Epithelial cell of esophagus (primary cell): Measurements from ENCODE around the gene OBSL1.

Experiments
- DNase-seq: peaks from one replicate; pipeline ENCODE4 v3.0.0; 2010; ENCODE audit warnings: low read depth
- H3K4me3 ChIP-seq: 2 replicates; pipeline ENCODE4 v1.5.1; 2011; ENCODE audit warnings: mild to moderate bottlenecking, low read length, control low read depth
- TF ChIP-seq, protein P1 (sequence below): IDR thresholded peaks from 2 replicates; pipeline ENCODE4 v1.5.1; 2011; ENCODE audit warnings: low read depth, mild to moderate bottlenecking, low read length, control low read depth, inconsistent platforms; ENCODE audit not compliant: insufficient read depth; ENCODE audit errors: missing control alignments

The OBSL1 gene

GRCh38 chr2:219573166-219573565, 1.8 kb upstream of the OBSL1 start:
- H3K4me3 ChIP-seq: no peak overlapping the region
- TF ChIP-seq, protein P1, sequence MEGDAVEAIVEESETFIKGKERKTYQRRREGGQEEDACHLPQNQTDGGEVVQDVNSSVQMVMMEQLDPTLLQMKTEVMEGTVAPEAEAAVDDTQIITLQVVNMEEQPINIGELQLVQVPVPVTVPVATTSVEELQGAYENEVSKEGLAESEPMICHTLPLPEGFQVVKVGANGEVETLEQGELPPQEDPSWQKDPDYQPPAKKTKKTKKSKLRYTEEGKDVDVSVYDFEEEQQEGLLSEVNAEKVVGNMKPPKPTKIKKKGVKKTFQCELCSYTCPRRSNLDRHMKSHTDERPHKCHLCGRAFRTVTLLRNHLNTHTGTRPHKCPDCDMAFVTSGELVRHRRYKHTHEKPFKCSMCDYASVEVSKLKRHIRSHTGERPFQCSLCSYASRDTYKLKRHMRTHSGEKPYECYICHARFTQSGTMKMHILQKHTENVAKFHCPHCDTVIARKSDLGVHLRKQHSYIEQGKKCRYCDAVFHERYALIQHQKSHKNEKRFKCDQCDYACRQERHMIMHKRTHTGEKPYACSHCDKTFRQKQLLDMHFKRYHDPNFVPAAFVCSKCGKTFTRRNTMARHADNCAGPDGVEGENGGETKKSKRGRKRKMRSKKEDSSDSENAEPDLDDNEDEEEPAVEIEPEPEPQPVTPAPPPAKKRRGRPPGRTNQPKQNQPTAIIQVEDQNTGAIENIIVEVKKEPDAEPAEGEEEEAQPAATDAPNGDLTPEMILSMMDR: no peak
- no peak for DNase-seq

DNA sequence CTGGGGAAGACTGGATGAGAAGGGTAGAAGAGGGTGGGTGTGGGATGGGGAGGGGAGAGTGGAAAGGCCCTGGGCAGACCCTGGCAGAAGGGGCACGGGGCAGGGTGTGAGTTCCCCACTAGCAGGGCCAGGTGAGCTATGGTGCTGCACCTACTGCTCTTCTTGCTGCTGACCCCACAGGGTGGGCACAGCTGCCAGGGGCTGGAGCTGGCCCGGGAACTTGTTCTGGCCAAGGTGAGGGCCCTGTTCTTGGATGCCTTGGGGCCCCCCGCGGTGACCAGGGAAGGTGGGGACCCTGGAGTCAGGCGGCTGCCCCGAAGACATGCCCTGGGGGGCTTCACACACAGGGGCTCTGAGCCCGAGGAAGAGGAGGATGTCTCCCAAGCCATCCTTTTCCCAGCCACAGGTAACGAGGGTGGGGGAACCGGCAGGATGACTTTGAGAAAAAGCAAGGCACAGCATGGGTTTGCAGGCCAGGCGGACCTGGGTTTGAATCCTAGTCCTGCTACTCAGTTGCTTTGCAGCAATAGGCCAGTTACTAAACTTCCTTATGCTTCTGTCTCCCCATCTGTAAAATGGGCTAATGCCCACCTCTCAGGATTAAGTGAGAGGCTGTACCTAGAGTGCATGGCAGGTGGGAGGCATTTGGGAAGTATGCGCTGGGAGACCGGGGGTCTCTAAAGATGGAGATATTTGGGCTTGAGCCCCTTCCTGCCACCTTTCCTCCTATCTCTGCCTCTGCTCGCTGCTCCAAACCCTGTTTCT, 1.1 kb upstream of the OBSL1 start, which contains the start of gene INHA:
TSS of gene INHA (plus strand) at position 74 of the 765 bp plus-strand sequence. CDS start at position 139, 65 bp downstream.
- DNase-seq: no peak
- peak within 1 kb of the TSS; percentile 50 for H3K4me3 ChIP-seq
- TF ChIP-seq, protein P1: no peak

GRCh38 chr2:219570924-219571310, 422 bp downstream of the OBSL1 start:
- TF ChIP-seq, protein P1: no peak
- peak overlapping the region; percentile 50 for H3K4me3 ChIP-seq
- DNase-seq: no peak

DNA sequence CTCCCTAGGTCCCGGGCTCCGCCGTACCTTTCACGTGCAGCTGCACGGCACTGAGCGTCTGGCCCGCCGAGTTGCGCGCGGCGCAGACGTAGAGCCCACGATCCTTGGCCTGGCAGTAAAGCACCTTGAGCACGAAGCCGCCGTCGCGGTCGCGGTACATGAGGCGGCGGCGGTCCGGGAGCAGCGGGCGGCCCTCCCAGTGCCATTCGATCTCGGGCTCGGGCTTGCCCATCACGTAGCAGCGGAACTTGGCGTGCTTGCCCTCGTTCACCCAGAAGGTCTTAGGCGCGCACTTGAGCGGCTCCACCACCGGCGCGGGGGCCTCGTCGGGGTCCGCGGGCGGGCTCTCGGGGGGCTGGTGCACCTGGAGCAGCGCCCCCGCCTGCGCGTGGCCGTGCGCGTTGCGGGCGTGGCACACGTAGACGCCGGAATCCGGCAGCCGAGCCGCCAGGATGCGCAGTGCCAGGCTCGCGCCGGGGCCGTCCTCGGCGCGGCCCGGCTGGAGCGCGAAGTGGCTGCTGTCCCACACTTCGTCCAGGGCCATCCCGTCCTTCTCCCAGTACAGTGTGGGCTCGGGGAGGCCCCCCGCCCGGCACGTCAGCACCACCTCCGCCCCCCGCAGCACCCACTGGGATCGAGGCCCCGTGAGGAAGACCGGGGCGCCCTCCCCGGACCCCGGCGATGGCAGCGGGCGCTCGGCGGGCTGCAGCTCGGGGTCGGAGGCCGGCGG, 980 bp downstream of the OBSL1 start:
- H3K4me3 ChIP-seq: peak overlapping the region; percentile 50
- peak; percentile 40 for DNase-seq

DNA sequence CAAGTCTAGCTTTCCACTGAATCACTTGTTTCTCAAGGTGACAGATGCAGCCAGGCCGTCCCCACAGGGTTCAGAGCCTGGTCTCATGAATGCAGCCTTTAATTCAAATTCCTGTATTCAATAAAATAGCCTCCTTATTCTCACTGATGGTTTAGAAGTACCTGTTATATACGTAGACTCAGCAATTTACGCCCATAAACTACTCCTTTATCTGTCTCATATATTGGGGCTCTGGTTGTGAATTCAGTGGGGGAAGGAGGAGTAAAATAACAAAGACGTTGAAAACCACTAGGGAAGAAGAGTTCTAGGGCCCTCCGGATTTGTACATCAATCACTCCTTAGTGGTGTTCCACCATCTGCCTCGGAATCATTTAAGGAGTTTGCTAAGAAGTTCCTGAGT, 1.7 kb downstream of the OBSL1 start:
- TF ChIP-seq, protein P1: no peak
- H3K4me3 ChIP-seq: peak overlapping the region; percentile 50
- DNase-seq: no peak

More for the DNA sequence above, 980 bp downstream of the OBSL1 start:
- TF ChIP-seq, protein P1: no peak

DNA sequence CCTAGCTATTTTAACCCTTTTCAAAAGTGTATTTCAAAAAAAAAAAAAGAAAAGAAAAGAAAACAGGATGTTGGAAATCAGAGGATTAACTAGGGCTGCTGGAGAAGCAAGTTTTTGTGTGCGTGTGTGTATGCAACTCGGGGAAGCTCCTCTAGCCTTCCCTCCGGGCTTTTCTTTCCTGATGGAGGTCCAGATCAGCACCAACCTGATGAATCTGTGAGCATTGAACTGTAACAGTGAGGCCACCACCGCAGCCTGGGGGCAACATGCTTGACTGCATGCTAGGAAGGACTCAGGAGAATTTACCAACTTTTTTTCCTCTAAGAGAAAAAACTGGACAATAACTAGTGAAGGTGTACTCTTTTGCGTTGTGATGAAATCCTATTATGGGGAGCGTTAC, 2.3 kb downstream of the OBSL1 start:
- H3K4me3 ChIP-seq: no peak overlapping the region
- TF ChIP-seq, protein P1: no peak
- no peak for DNase-seq
